K562 (cell line): Measurements from ENCODE around the gene TNIK. TPM values are rescaled to one million over a fixed set of nuclear protein-coding genes. Genes with fewer than 3 reads are reported as not detected.

ENCODE experiments used
- ARID1B ChIP-seq: fragments of 450-650 bp; IDR thresholded peaks from 2 replicates; pipeline ENCODE4 v1.6.1; 2016; ENCODE audit warnings: antibody characterized with exemption, mild to moderate bottlenecking, inconsistent platforms
- BRCA1 ChIP-seq, 2 experiments: fragments of 450-650 bp in 1 of 2; sonication (generic) in 1 of 2; formaldehyde crosslinking in 1 of 2; IDR thresholded peaks; 2 replicates each; pipeline versions ENCODE4 v1.5.0 to v1.6.1; 2017 to 2020; ENCODE audit warnings: mild to moderate bottlenecking in 1 of 2, missing genetic modification reagents in 1 of 2
- FOXP1 ChIP-seq: sonication (generic); formaldehyde crosslinking; IDR thresholded peaks from 2 replicates; pipeline ENCODE4 v1.8.0; 2022; ENCODE audit warnings: mild to moderate bottlenecking, missing genetic modification reagents
- HIVEP1 ChIP-seq: fragments of 250-450 bp; sonication (Bioruptor Pico); IDR thresholded peaks from 2 replicates; pipeline ENCODE4 v1.4.0; 2020; ENCODE audit warnings: mild to moderate bottlenecking
- KAT8 ChIP-seq: fragments of 450-650 bp; IDR thresholded peaks from 2 replicates; pipeline ENCODE4 v1.6.1; 2016; ENCODE audit warnings: low read depth, mild to moderate bottlenecking
- KDM1A ChIP-seq, 2 experiments: fragments of 450-650 bp; IDR thresholded peaks; 2 replicates each; pipeline ENCODE4 v1.6.1; 2016; ENCODE audit warnings: mild to moderate bottlenecking in 2 of 2
- MLLT1 ChIP-seq, 2 experiments: fragments of 450-650 bp; IDR thresholded peaks; 2 replicates each; pipeline ENCODE4 v1.6.1; 2016
- MTA3 ChIP-seq: fragments of 450-650 bp; formaldehyde crosslinking; IDR thresholded peaks from 2 replicates; pipeline ENCODE4 v1.6.1; 2017; ENCODE audit warnings: mild to moderate bottlenecking, borderline replicate concordance
- NR3C1 ChIP-seq: sonication (generic); formaldehyde crosslinking; IDR thresholded peaks from 2 replicates; pipeline ENCODE4 v1.8.1; 2022; ENCODE audit warnings: missing genetic modification reagents
- PHTF2 ChIP-seq: fragments of 250-450 bp; sonication (Bioruptor Pico); IDR thresholded peaks from 2 replicates; pipeline ENCODE4 v1.5.0; 2021; ENCODE audit warnings: mild to moderate bottlenecking
- SLC30A9 ChIP-seq: fragments of 250-450 bp; sonication (Bioruptor Pico); IDR thresholded peaks from 2 replicates; pipeline ENCODE4 v1.8.0; 2022; ENCODE audit warnings: mild to moderate bottlenecking, moderate library complexity
- SMAD3 ChIP-seq: fragments of 450-650 bp; formaldehyde crosslinking; conservative IDR thresholded peaks from 2 replicates; pipeline ENCODE4 v1.4.0; 2020; ENCODE audit warnings: mild to moderate bottlenecking
- SMARCC2 ChIP-seq: fragments of 450-650 bp; IDR thresholded peaks from 2 replicates; pipeline ENCODE4 v1.6.1; 2017; ENCODE audit warnings: antibody characterized with exemption, moderate library complexity, mild to moderate bottlenecking, low read depth
- SP2 ChIP-seq: IDR thresholded peaks from 2 replicates; pipeline ENCODE4 v1.6.1; 2011; ENCODE audit warnings: mild to moderate bottlenecking, low read depth, low read length, moderate library complexity; ENCODE audit not compliant: poor library complexity, severe bottlenecking; ENCODE audit errors: extremely low read depth
- TRIM24 ChIP-seq, 2 experiments: fragments of 450-650 bp; IDR thresholded peaks; 2 replicates each; pipeline ENCODE4 v1.6.1; 2016
- TRIM28 ChIP-seq: fragments of 450-650 bp; IDR thresholded peaks from 2 replicates; pipeline ENCODE4 v1.6.1; 2017
- TSC22D4 ChIP-seq: fragments of 450-650 bp; IDR thresholded peaks from 2 replicates; pipeline ENCODE4 v1.6.1; 2016; ENCODE audit warnings: missing genetic modification characterization, missing biosample characterization, control low read depth
- ZC3H8 ChIP-seq: fragments of 450-650 bp; IDR thresholded peaks from 2 replicates; pipeline ENCODE4 v1.6.1; 2017
- ZNF232 ChIP-seq: sonication (generic); formaldehyde crosslinking; IDR thresholded peaks from 2 replicates; pipeline ENCODE4 v1.8.0; 2022; ENCODE audit warnings: mild to moderate bottlenecking, missing genetic modification reagents
- ZNF780A ChIP-seq: fragments of 250-450 bp; sonication (Bioruptor Pico); IDR thresholded peaks from 2 replicates; pipeline ENCODE4 v1.5.0; 2021; ENCODE audit warnings: mild to moderate bottlenecking
- polyA plus RNA-seq, 8 experiments: library from polyadenylated mRNA; depleted of rRNA in 4 of 8; stranded (reverse) in 5 of 8; unstranded in 3 of 8; fragments of >200 nt; fragmentation: Nextera tagmentation in 2 of 8; fragmentation: Illumina TruSeq in 1 of 8; extraction: Ambion mirVana in 2 of 8; extraction: Trizol in 1 of 8; gene quantifications; 2 replicates each; pipeline versions ENCODE4 v1.2.1 to v1.2.3, GENCODE V29; 2011 to 2014; ENCODE audit warnings: inconsistent platforms in 1 of 8, missing spikeins in 1 of 8
- total RNA-seq, 7 experiments: library from RNA; depleted of rRNA in 6 of 7; stranded (reverse); fragments of >200 nt in 6 of 7; fragmentation: Illumina TruSeq in 2 of 7; extraction: Trizol in 2 of 7; gene quantifications; 2 replicates each; pipeline versions ENCODE4 v1.2.1 to v1.2.3, GENCODE V29; 2011 to 2021; ENCODE audit warnings: low replicate concordance in 1 of 7
- TF ChIP-seq, protein P1 (sequence below): sonication (generic); formaldehyde crosslinking; IDR thresholded peaks from 2 replicates; pipeline ENCODE4 v1.8.0; 2023; ENCODE audit warnings: missing genetic modification reagents, mild to moderate bottlenecking, borderline replicate concordance
- TF ChIP-seq, protein P2 (sequence below), 2 experiments: fragments of 200-800 bp in 1 of 2; sonication (Bioruptor generic) in 1 of 2; sonication (generic) in 1 of 2; formaldehyde crosslinking in 1 of 2; IDR thresholded peaks in 1 of 2; conservative IDR thresholded peaks in 1 of 2; 2 replicates each; pipeline versions ENCODE4 v1.5.0 to v1.6.1; 2016 to 2020; ENCODE audit warnings: missing compliant biosample characterization in 1 of 2, missing genetic modification characterization in 1 of 2, missing genetic modification reagents in 1 of 2

TNIK gene
- total and polyA plus RNA-seq, 9 of the 15 experiments (the other 6 are each of a cell fraction or from before 2014, with no cell fraction given): 6.6 to 39.0 (median 24.7) TPM

GRCh38 chr3:171428321-171428787 lies 31.9 kb downstream of the TNIK start (continued):
- TF ChIP-seq, protein P1, sequence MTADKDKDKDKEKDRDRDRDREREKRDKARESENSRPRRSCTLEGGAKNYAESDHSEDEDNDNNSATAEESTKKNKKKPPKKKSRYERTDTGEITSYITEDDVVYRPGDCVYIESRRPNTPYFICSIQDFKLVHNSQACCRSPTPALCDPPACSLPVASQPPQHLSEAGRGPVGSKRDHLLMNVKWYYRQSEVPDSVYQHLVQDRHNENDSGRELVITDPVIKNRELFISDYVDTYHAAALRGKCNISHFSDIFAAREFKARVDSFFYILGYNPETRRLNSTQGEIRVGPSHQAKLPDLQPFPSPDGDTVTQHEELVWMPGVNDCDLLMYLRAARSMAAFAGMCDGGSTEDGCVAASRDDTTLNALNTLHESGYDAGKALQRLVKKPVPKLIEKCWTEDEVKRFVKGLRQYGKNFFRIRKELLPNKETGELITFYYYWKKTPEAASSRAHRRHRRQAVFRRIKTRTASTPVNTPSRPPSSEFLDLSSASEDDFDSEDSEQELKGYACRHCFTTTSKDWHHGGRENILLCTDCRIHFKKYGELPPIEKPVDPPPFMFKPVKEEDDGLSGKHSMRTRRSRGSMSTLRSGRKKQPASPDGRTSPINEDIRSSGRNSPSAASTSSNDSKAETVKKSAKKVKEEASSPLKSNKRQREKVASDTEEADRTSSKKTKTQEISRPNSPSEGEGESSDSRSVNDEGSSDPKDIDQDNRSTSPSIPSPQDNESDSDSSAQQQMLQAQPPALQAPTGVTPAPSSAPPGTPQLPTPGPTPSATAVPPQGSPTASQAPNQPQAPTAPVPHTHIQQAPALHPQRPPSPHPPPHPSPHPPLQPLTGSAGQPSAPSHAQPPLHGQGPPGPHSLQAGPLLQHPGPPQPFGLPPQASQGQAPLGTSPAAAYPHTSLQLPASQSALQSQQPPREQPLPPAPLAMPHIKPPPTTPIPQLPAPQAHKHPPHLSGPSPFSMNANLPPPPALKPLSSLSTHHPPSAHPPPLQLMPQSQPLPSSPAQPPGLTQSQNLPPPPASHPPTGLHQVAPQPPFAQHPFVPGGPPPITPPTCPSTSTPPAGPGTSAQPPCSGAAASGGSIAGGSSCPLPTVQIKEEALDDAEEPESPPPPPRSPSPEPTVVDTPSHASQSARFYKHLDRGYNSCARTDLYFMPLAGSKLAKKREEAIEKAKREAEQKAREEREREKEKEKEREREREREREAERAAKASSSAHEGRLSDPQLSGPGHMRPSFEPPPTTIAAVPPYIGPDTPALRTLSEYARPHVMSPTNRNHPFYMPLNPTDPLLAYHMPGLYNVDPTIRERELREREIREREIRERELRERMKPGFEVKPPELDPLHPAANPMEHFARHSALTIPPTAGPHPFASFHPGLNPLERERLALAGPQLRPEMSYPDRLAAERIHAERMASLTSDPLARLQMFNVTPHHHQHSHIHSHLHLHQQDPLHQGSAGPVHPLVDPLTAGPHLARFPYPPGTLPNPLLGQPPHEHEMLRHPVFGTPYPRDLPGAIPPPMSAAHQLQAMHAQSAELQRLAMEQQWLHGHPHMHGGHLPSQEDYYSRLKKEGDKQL (CRISPR knock-in tag): no peak
- peak; percentile 86 to 87 for TF ChIP-seq KDM1A (IDR thresholded peaks at IDR 0.05)
- TF ChIP-seq KAT8: no peak
- no peak for TF ChIP-seq SP2
- no peak for TF ChIP-seq PHTF2 (CRISPR knock-in tag)
- 0 out of 2 replicates have a peak, but pooled peaks have one; percentile 16 for TF ChIP-seq TRIM28
- no peak for TF ChIP-seq SLC30A9 (CRISPR knock-in tag)
- TF ChIP-seq ZC3H8: no peak
- TF ChIP-seq MTA3: no peak; the same call in 1 of the 2 replicates
- peak in 1 of 2 experiments; percentile 55; a peak in 1 of 4 replicates for TF ChIP-seq MLLT1 (IDR thresholded peaks at IDR 0.05)
- TF ChIP-seq BRCA1 (IDR thresholded peaks at IDR 0.05): no peak
- TF ChIP-seq BRCA1 (CRISPR knock-in tag; IDR thresholded peaks at IDR 0.05): no peak
- TF ChIP-seq TRIM24 (IDR thresholded peaks at IDR 0.05): peak; percentile 65 to 78; a peak in 3 of 4 replicates
- TF ChIP-seq SMARCC2: peak; percentile 90
- no peak for TF ChIP-seq HIVEP1 (CRISPR knock-in tag)
- TF ChIP-seq ZNF780A (CRISPR knock-in tag): no peak
- TF ChIP-seq, protein P2, sequence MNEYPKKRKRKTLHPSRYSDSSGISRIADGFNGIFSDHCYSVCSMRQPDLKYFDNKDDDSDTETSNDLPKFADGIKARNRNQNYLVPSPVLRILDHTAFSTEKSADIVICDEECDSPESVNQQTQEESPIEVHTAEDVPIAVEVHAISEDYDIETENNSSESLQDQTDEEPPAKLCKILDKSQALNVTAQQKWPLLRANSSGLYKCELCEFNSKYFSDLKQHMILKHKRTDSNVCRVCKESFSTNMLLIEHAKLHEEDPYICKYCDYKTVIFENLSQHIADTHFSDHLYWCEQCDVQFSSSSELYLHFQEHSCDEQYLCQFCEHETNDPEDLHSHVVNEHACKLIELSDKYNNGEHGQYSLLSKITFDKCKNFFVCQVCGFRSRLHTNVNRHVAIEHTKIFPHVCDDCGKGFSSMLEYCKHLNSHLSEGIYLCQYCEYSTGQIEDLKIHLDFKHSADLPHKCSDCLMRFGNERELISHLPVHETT (CRISPR knock-in tag; conservative IDR thresholded peaks at IDR 0.05 in 1 of 2, IDR thresholded peaks at IDR 0.05 in 1 of 2): peak in 1 of 2 experiments; percentile 80; a peak in 2 of 4 replicates
- TF ChIP-seq SMAD3 (CRISPR knock-in tag): no peak; the same call in 1 of the 2 replicates
- TF ChIP-seq TSC22D4 (tag): no peak
- TF ChIP-seq FOXP1 (CRISPR knock-in tag): no peak
- TF ChIP-seq ARID1B: peak; percentile 95
- no peak for TF ChIP-seq ZNF232 (CRISPR knock-in tag)
- TF ChIP-seq NR3C1 (CRISPR knock-in tag): no peak
